CD8-positive, alpha-beta memory T cell (primary cell): ENCODE measurements around the gene PLEKHM1. TPM values are rescaled to one million over a fixed set of nuclear protein-coding genes. Genes with fewer than 3 reads are reported as not detected.
A peak's percentile ranks its signal among the peaks of the same experiment; 100 is the strongest.
"Not testable (repeated sequence)": the region's sequence is repeated elsewhere in the genome, so short reads cannot be mapped to it uniquely, and the experiment has no call there.

ENCODE experiments used
- CTCF ChIA-PET: fragments of 350-600 bp; sonication (Branson Sonifier 250); formaldehyde crosslinking; loops from one replicate; lab custom pipeline; 2021; ENCODE audit warnings: antibody characterized with exemption; lab: Charles Lee
- POLR2A ChIA-PET: fragments of 350-600 bp; sonication (Branson Sonifier 250); formaldehyde crosslinking; loops from one replicate; lab custom pipeline; 2021; ENCODE audit warnings: antibody characterized with exemption; lab: Charles Lee
- DNase-seq, 5 donors: peaks; one replicate each; pipeline versions ENCODE4 v3.0.0 to v3.0.0-alpha.2; 2020 to 2022; ENCODE audit warnings: mixed read lengths in 1 of 5
- H3K27ac ChIP-seq: one replicate; pipeline ENCODE4 v1.7.0; 2013; ENCODE audit warnings: low read depth, mild to moderate bottlenecking, low read length, moderate library complexity
- H3K27me3 ChIP-seq: 2 replicates; pipeline ENCODE4 v1.7.0; 2013; ENCODE audit warnings: low read length, mild to moderate bottlenecking; ENCODE audit not compliant: insufficient read depth, poor library complexity, severe bottlenecking
- H3K36me3 ChIP-seq: 2 replicates; pipeline ENCODE4 v1.7.0; 2013; ENCODE audit warnings: mild to moderate bottlenecking, low read length, moderate library complexity; ENCODE audit not compliant: insufficient read depth
- H3K4me1 ChIP-seq: 2 replicates; pipeline ENCODE4 v1.7.0; 2013; ENCODE audit warnings: mild to moderate bottlenecking, low read length, moderate library complexity; ENCODE audit not compliant: insufficient read depth
- H3K4me3 ChIP-seq: 2 replicates; pipeline ENCODE4 v1.7.0; 2013; ENCODE audit warnings: mild to moderate bottlenecking, low read length
- H3K9me3 ChIP-seq: 2 replicates; pipeline ENCODE4 v1.7.0; 2013; ENCODE audit warnings: mild to moderate bottlenecking, low read length
- H3K27ac Mint-ChIP-seq, 8 donors: one replicate each; pipeline ENCODE4 v1.8.0; 2020 to 2021; ENCODE audit warnings: mixed read lengths in 8 of 8, mild to moderate bottlenecking in 6 of 8, inconsistent platforms in 3 of 8, moderate library complexity in 3 of 8
- H3K27me3 Mint-ChIP-seq, 2 donors: one replicate each; pipeline ENCODE4 v1.8.0; 2020 to 2021; ENCODE audit warnings: mixed read lengths in 2 of 2, mild to moderate bottlenecking in 1 of 2, moderate library complexity in 1 of 2
- H3K36me3 Mint-ChIP-seq, 3 donors: one replicate each; pipeline ENCODE4 v1.8.0; 2020 to 2021; ENCODE audit warnings: mixed read lengths in 3 of 3, inconsistent platforms in 1 of 3, mild to moderate bottlenecking in 1 of 3
- H3K4me1 Mint-ChIP-seq, 3 donors: one replicate each; pipeline ENCODE4 v1.8.0; 2020 to 2021; ENCODE audit warnings: mixed read lengths in 3 of 3, inconsistent platforms in 1 of 3, mild to moderate bottlenecking in 1 of 3
- H3K4me3 Mint-ChIP-seq, 7 donors: one replicate each; pipeline ENCODE4 v1.8.0; 2020 to 2021; ENCODE audit warnings: mixed read lengths in 7 of 7, mild to moderate bottlenecking in 6 of 7, moderate library complexity in 4 of 7, inconsistent platforms in 2 of 7
- H3K9me3 Mint-ChIP-seq, 5 donors: one replicate each; pipeline ENCODE4 v1.8.0; 2020 to 2022; ENCODE audit warnings: mixed read lengths in 5 of 5, mild to moderate bottlenecking in 3 of 5, moderate library complexity in 2 of 5, inconsistent platforms in 1 of 5
- polyA plus RNA-seq: library from polyadenylated mRNA; unstranded; fragments of 300-500 nt; fragmentation: Illumina TruSeq; gene quantifications from one replicate; pipeline ENCODE4 v1.2.3, GENCODE V29; 2021
- total RNA-seq, 2 experiments: library from RNA; stranded (reverse); gene quantifications; one replicate each; pipeline ENCODE4 v1.2.3, GENCODE V29; 2021

The PLEKHM1 gene
- total and polyA plus RNA-seq, 3 experiments from 2014 or later, result 17.3 to 32.4 (median 32.0) TPM

DNA sequence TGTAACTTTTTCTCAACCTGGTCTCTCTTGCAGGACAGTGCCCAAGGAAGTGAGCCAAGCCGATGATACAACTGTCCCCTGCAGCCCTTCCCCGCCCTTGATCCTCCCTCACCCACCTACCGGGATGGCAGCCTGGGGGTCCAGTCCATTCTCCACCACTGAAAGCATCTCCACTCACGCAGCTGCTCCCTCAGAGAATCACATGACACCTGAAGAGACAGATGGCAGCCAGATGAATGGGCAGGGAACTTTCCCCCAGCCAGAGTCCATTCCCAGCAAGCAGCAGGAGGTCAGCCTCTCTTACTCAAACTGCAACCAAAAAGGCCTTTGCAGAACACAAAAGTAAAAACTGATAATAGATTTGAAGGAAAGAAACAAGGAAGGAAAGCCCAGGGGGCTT, 8.2 kb downstream of the PLEKHM1 start:
- H3K9me3 Mint-ChIP-seq, H3K4me3 ChIP-seq, H3K9me3 ChIP-seq, H3K27ac Mint-ChIP-seq, H3K36me3 ChIP-seq, POLR2A ChIA-PET, H3K27me3 Mint-ChIP-seq, H3K27me3 ChIP-seq, H3K4me1 ChIP-seq, DNase-seq, H3K4me3 Mint-ChIP-seq, CTCF ChIA-PET, H3K27ac ChIP-seq: not testable (repeated sequence)
- peaks cover 4 to 28% (median 7%) of the 10 kb centered on the region in 3 donors for H3K36me3 Mint-ChIP-seq
- peaks cover 10 to 25% (median 12%) of the 10 kb centered on the region in 3 donors for H3K4me1 Mint-ChIP-seq

GRCh38 chr17:45475436-45475835, 15.1 kb downstream of the PLEKHM1 start:
- H3K4me1 ChIP-seq, H3K27ac ChIP-seq, H3K4me3 Mint-ChIP-seq, POLR2A ChIA-PET, H3K36me3 ChIP-seq, CTCF ChIA-PET, H3K9me3 Mint-ChIP-seq, H3K27me3 Mint-ChIP-seq, H3K27ac Mint-ChIP-seq, H3K27me3 ChIP-seq, H3K9me3 ChIP-seq, H3K4me1 Mint-ChIP-seq, DNase-seq, H3K4me3 ChIP-seq: not testable (repeated sequence)
- H3K36me3 Mint-ChIP-seq, result peaks cover 8 to 58% (median 15%) of the 10 kb centered on the region in 3 donors

DNA sequence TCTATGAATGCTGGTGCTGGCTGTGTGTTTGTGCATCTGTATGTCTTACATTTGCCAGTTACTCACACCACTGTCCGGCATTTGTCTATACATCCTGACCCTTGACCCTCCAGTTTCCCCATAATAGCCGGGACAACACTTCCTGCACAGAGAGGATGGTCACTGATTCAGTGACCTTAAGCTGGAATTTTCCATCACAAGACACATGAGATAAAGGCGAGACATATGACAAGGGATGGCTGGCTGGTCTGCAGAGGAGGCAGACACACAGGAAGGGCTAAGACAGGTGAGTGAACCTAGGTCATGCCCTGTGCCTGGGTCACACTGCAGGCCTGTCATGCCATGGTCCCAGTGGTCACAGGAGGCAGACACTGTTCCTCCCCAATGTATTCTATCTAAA, 18.3 kb downstream of the PLEKHM1 start:
- H3K27ac Mint-ChIP-seq, result peak overlapping the region in 1 of 8 donors; percentile 29
- CTCF ChIA-PET, H3K9me3 ChIP-seq, H3K36me3 ChIP-seq, H3K4me1 Mint-ChIP-seq, DNase-seq, H3K4me1 ChIP-seq, H3K27me3 ChIP-seq, H3K4me3 Mint-ChIP-seq, H3K4me3 ChIP-seq, H3K9me3 Mint-ChIP-seq, H3K27me3 Mint-ChIP-seq, POLR2A ChIA-PET, H3K27ac ChIP-seq: not testable (repeated sequence)
- peaks cover 4 to 60% (median 10%) of the 10 kb centered on the region in 3 donors for H3K36me3 Mint-ChIP-seq

GRCh38 chr17:45469204-45469563, 21.3 kb downstream of the PLEKHM1 start:
- peaks cover 4 to 50% (median 7%) of the 10 kb centered on the region in 3 donors for H3K36me3 Mint-ChIP-seq
- H3K4me3 ChIP-seq, H3K27ac Mint-ChIP-seq, H3K27me3 Mint-ChIP-seq, H3K4me1 Mint-ChIP-seq, H3K9me3 Mint-ChIP-seq, H3K27ac ChIP-seq, H3K9me3 ChIP-seq, POLR2A ChIA-PET, H3K4me1 ChIP-seq, DNase-seq, H3K36me3 ChIP-seq, H3K4me3 Mint-ChIP-seq, CTCF ChIA-PET, H3K27me3 ChIP-seq: not testable (repeated sequence)

DNA sequence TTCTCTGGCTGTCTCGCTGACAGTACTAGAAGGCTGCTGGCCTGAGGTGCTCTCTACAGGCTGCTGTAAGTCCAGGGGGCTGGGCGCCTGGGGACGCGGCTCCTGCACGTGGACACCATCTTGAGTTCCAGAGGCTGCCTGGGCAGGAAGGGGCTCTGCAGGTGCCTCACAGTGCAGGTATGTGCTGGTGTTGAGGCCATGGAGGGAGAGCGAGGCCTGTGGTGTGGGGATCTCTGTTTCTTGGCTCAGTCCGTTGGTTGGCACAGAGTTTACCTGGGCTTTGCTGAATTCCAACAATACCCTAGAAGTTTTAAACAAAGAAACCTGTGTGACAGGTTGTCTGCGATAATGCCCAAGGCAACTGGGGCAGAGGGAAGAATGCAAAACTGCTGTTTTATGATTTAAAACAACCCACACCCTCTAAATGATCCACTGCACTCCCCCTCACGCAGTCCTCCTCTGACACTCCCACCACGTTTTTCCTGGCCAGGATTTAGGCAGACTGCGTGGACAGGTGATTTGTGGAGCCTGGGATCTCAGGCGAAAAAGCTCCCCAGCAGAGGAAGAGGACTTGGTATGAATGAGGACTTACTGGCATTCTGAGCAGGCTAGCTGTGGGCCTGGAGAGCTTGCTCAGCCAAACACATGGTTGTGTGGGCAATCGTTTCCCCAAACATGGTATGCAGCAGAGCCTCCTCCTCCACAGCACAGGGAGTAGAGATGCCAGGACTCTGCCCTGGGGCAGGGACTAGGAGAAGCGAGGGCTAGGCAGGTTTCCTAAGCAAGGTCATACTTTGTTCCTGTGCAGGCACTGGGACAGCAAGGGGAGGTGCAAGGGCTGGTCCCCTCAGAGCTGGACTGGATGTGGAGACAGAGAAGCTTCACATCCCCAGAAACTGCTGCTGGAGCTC, 22.0 kb downstream of the PLEKHM1 start:
- H3K9me3 Mint-ChIP-seq, POLR2A ChIA-PET, H3K9me3 ChIP-seq, H3K4me3 Mint-ChIP-seq, H3K4me1 ChIP-seq, DNase-seq, CTCF ChIA-PET, H3K27ac Mint-ChIP-seq, H3K27ac ChIP-seq, H3K4me3 ChIP-seq, H3K36me3 ChIP-seq, H3K4me1 Mint-ChIP-seq, H3K27me3 Mint-ChIP-seq, H3K27me3 ChIP-seq: not testable (repeated sequence)
- peaks cover 4 to 49% (median 7%) of the 10 kb centered on the region in 3 donors for H3K36me3 Mint-ChIP-seq

DNA sequence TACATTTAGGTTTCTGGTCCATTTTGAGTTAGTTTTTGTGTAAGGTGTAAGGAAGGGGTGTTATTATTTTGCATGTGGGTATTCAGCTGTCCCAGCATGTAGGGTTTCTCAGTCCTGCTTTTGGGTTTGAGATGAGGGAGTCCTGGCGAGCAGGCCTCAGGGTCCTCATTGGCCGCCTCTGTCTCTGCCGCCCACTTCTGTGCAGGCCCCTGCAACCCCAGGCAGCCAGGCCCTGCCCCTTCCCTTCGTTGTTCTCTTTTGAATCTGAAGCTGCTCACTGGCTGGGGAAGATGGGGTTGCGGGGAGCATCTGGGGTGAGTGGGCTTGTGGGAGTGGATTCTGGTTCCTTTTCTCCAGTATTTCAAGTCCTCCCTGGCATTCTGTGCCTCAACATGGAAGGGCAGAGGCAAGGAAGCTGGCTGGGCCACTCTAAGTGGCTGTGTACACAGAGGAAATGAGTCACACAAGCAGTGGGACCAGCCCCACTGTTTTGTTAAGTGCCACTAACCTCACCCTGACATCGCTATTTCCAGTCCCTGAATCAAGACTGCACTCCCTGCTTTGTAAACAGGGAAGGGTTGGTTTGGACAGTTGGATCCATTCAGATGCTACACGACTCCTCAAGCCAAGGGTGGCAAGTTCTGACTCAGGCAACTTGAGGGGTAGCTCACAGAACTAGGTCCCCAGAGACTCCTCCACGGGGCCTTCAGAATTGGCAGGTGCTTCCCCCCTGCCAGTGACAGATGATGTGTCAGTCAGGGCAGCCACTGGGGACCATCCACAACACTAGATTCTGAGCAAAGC, 28.8 kb downstream of the PLEKHM1 start:
- peaks cover 3 to 12% (median 4%) of the 10 kb centered on the region in 3 donors for H3K4me1 Mint-ChIP-seq
- H3K36me3 ChIP-seq, H3K9me3 ChIP-seq, CTCF ChIA-PET, H3K9me3 Mint-ChIP-seq, H3K4me1 ChIP-seq, DNase-seq, H3K27me3 Mint-ChIP-seq, POLR2A ChIA-PET, H3K27ac ChIP-seq, H3K4me3 ChIP-seq, H3K27me3 ChIP-seq: not testable (repeated sequence)
- peak overlapping the region in 1 of 7 donors; percentile 58 for H3K4me3 Mint-ChIP-seq
- H3K27ac Mint-ChIP-seq, result peak overlapping the region in 6 of 8 donors; percentile 9 to 75 (median 62)
- peaks cover 3 to 34% (median 13%) of the 10 kb centered on the region in 3 donors for H3K36me3 Mint-ChIP-seq

DNA sequence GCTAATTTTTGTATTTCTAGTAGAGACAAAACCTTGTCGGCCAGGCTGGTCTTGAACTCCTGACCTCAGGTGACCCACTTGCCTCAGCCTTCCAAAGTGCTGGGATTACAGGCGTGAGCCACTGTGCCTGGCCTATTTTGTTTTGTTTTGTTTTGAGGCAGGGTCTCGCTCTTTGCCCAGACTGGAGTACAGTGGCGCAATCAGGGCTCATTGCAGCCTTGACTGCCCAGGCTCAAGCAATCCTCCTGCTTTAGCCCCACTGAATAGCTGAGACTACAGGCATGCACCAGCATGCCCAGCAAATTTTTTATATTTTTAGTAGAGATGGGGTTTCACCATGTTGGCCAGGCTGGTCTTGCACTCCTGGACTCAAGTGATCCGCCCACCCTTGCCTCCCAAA, 30.1 kb downstream of the PLEKHM1 start:
- H3K27me3 ChIP-seq, H3K27me3 Mint-ChIP-seq, H3K9me3 Mint-ChIP-seq, H3K27ac ChIP-seq, POLR2A ChIA-PET, H3K9me3 ChIP-seq, DNase-seq, H3K27ac Mint-ChIP-seq, H3K36me3 ChIP-seq, H3K4me3 Mint-ChIP-seq, H3K4me1 ChIP-seq, CTCF ChIA-PET, H3K4me3 ChIP-seq: not testable (repeated sequence)
- peaks cover 3 to 41% (median 13%) of the 10 kb centered on the region in 3 donors for H3K36me3 Mint-ChIP-seq
- H3K4me1 Mint-ChIP-seq, result peaks cover 3 to 12% (median 6%) of the 10 kb centered on the region in 3 donors

DNA sequence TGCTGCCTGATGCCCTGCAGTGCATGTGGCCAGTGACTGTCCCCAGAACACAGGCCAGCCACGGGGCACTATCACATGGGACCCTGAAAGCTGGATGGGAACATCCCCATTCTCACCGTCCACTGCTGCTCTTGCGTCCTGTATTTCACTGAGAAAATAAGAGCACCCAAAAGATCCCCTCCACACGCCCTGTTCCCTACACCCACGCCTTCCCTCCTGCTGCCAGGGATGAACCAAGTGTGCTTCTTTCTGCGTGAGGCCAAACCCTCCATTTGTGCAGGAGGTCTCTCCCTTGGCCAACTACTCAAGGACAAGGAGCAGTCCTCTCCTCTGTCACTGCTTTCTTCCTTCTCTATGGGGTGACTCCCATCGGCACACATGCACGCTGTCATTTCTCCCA, 36.2 kb downstream of the PLEKHM1 start:
- H3K9me3 ChIP-seq, H3K4me3 ChIP-seq, H3K9me3 Mint-ChIP-seq, H3K27me3 Mint-ChIP-seq, H3K4me1 Mint-ChIP-seq, H3K4me1 ChIP-seq, H3K27me3 ChIP-seq, H3K27ac ChIP-seq, H3K36me3 ChIP-seq, POLR2A ChIA-PET, DNase-seq, CTCF ChIA-PET: not testable (repeated sequence)
- Mint-ChIP-seq H3K4me3 (peak overlapping the region in 1 of 7 donors; percentile 54), H3K36me3 (peaks cover 3 to 43% (median 10%) of the 10 kb centered on the region in 3 donors), H3K27ac (peak overlapping the region in 4 of 8 donors; percentile 53 to 79 (median 65))
